ENCODE results near the gene VASN.

Gene VASN

DNA sequence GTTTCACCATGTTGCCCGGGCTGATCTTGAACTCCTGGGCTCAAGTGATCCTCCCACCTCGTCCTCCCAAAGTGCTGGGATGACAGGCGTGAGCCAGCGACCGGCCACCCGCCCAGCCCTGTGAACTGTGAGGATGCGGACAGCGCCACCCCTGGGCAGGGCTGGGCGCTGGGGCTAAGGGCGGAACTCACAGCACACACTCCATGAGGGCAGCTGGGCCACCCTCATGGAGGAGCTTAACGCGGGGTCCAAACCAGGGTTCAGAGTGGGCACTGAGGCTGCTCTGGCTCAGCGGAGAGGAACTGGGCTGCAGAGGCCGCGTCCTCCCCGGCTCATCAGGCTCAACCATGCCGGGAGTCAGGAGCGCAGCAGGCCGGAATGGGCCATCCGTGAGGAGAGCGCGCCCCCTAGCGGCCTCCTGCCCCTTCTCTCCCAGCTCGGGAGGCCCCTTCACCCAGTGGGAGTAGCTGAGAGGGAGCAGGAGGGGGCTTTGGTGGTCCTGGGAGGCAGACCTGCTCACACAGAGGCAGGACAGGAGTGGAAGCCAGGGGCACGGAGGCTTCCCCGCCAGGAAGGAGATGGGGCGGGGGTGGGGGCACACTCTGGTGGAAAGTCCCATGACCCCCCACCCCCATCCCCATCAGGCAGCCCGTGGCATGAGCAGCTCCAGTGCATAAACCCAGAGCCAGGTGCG lies 30.9 kb downstream of the VASN start:
- peak; percentile 29 for DNase-seq (ENCODE audit: low read depth, low spot score)

- no peak for DNase-seq (ENCODE audit: low read depth, low spot score)
These were observed 31.7 kb downstream of the VASN start for GRCh38 chr16:4403133-4403949.

DNA sequence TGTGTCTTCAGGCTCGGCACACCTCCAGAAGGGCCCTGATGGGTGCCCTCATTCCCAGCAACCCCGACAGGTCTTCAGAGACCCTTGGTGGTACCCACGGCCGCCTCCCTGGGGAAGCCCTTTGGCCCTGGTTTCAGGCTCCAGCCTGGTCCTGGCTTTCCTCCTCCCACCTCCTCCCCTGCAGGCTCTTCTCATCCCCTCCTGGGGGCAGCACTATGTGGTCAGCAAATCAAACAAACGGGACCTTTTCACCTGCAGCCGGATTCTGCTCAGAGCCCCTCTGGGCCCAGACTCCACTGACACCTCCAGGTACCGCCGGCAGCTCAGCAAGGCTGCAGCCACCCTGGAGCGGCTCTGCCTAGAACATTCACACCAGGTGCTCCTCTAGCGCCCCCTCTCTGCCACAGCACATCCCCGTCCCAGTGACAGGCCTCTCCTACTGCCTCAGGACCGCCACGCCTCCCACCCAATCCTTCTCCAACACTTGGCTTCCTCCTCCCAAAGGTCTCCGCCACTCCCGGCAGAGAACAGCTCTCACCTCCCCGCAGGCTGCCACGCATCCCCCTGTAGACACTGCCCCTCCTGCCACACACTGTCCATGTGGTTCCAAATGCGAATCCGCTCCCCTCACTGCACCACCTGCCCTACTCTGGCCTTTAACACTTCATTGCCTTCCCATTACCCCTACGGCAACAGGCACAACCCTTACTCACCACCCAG lies 32.8 kb downstream of the VASN start:
- DNase-seq (ENCODE audit: low read depth, low spot score): no peak

DNA sequence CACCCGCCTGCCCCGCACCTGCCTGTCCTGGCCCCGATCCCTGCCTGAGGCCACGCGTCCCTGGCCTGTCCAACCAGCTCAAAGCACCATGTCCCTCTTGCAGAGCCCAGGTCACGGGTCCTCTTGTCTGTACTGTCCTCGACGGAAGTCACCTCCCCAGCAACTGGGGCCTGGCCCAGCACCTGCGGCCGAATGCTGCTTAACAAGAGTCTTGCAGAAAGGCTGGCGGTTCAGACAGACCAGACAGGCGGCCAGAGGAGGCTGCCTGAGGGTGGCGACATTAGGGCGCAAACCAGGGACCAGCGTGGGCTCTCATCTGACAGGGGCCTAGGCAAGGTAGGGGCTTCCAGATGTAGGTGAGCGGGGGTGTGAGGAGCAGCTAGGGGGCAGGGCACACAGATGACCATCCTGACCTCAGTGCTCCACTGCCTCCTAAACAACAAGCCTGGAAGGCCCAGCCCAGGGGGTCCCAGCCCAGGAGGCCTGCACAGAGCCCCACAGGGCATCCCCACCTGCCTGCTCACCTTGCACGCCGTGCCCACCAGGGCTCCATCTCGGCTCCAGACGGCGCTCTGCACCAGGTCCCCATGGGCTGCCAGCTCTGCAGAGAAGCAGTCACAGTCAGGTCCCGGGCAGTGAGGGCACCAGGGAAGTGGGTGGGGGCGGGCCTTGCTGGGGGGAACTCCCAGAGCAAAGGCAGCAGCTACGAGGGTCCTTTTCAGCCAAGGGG lies 33.5 kb downstream of the VASN start:
- DNase-seq (ENCODE audit: low read depth, low spot score): no peak

- no peak for DNase-seq (ENCODE audit: low read depth, low spot score)
These were observed 36.1 kb downstream of the VASN start for GRCh38 chr16:4407543-4408322.

GRCh38 chr16:4408323-4408690 lies 36.7 kb downstream of the VASN start:
- no peak for DNase-seq (ENCODE audit: low read depth, low spot score)

GRCh38 chr16:4409081-4409932 lies 37.7 kb downstream of the VASN start:
- no peak for DNase-seq (ENCODE audit: low read depth, low spot score)

GRCh38 chr16:4410335-4411075 lies 38.9 kb downstream of the VASN start:
- DNase-seq (ENCODE audit: low read depth, low spot score): no peak

DNA sequence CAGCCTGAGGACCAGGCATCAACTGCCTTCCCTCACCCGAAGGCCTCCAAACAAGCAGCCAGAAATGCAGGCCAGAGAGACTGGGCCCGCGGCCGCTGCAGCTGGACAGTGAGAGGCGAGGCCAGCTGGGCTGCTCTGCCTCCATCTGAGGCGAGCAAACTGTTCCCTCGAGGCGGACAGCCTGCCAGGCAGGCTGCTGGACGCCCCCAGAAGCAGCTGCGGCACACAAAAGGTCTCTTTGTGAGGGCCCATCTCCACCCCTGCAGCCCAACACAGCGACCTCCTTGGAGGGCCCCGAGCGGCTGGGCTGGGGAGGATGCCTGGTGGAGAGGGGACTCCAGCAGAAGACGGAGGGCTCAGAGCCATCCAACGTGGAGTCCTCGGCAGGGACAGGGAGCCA lies 40.0 kb downstream of the VASN start:
- DNase-seq (ENCODE audit: low read depth, low spot score): no peak

DNA sequence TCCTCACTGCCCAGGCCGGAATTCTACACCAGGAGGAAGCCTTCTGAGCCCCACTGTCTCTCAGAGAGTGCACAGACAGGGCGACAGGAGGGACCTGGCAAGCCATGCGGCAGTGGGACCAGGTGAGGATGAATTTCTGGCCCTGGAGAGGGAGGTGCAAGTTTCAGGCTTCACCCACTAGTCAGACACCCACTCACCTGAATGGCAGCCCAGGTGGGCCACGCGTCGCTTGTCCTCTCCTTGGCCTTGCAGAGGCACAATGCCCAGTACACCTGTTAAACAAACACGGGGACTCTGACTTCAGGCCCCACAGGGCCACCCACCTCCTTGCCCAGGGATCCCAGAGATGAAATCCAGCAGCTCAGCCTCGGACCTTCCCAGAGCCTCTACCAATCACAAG lies 40.5 kb downstream of the VASN start:
- DNase-seq (ENCODE audit: low read depth, low spot score): no peak

DNA sequence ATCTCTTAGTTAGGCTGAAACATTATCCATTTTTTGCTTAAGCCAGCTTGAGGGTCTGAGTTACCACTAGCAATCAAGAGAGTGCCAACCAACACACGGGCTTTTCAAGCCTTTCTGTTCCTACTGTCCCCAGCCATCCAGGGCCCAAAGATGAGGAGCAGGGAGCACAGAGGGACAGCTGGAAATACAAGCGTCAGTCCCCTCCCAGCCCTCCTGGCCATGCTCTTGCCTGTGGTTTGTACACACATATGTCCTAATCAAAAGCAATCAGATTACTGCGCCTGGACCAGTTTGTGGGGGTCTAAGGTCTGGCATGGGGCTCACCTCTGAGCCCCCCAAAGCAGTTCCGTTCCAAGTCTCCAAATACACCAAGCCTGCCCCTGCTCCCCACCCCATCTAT lies 41.2 kb downstream of the VASN start:
- DNase-seq (ENCODE audit: low read depth, low spot score): no peak

DNA sequence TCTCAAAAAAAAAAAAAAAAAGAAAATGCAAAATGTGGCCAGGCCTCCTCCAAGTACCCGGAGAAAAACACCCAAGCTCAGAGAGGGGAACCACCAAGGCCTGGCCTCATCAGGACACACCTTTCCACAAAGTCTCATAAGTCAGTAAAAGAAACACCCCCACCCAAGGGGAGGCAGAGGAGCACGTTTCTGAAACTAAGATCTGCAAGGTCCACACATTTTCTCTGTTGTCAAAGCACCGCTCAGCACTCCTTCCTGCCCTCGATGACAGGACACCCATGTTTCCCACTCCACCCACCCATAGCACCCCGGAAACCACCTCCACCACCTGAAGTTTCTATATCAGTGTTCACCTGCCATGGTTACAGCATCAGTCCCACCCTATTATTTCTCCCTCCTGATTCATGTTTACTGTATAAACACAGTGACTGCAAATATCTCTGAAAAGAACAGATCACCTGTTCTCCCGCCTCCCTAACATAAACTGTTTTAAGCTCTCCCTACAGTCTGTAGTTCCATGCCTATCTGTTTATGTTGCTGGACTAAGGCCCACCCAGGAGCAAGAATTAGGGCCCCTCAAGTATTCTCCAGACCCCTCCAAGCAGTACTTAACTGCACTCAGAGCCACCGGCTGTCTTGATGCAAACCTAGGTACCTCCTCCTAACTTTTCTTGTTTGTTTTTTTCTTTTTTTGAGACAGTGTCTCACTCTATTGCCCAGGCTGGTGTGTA lies 42.7 kb downstream of the VASN start:
- peak; percentile 67 for DNase-seq (ENCODE audit: low read depth, low spot score)

- DNase-seq (ENCODE audit: low read depth, low spot score): peak; percentile 13
These were observed 44.0 kb downstream of the VASN start for GRCh38 chr16:4415538-4416199.

- peak; percentile 98 for DNase-seq (ENCODE audit: low read depth, low spot score)
These were observed 44.8 kb downstream of the VASN start, which contains the start of gene CORO7 for GRCh38 chr16:4416200-4417032. CORO7 (minus strand) TSS chr16:4416596; CDS start chr16:4416518, 78 bp downstream.

- DNase-seq (ENCODE audit: low read depth, low spot score): no peak
These were observed 47.8 kb downstream of the VASN start for GRCh38 chr16:4419402-4419959.

DNA sequence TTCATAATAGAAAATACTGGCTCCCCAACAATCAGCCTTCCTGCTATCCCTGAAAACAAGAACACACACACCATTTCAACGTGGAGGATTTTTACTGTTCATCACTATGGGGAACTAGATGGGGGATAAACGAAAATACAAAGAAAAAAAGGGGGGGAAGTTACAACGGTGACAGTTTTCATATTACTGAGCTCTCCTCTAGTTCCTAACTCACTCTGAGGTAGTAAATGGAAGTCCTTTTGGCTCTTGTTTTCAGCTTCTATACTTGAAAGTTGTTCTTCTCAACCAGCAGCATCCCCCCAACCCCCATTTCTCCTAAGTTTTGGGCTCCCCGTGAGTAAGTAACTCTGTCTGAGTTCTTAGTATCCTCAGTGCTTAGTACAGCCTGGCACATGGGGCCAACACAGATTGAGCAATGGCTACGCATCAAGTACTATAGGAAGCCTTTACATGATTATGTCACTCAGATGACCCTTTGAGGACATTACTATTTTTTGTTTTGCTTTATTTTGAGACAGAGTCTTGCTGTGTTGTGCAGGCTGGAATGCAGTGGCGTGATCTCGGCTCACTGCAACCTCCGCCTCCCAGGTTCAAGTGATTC lies 49.0 kb downstream of the VASN start:
- no peak for DNase-seq (ENCODE audit: low read depth, low spot score)

Data from activated naive CD8-positive, alpha-beta T cell treated with anti-CD3 and anti-CD28 coated beads, Interleukin-2, amount 50 U/mL, for 16 hours (primary cell).